OCI-LY3 (cell line): ENCODE data around the gene LMO7.

Experiments used
- CTCF ChIP-seq: fragments of 200-600, 300-600 bp; sonication (generic); IDR thresholded peaks from 2 replicates; pipeline ENCODE4 v1.5.1; 2014; ENCODE audit warnings: antibody characterized with exemption, low read length, low read depth
- EZH2phosphoT487 ChIP-seq: fragments of 200-600 bp; shearing (Covaris generic); IDR thresholded peaks from 2 replicates; pipeline ENCODE4 v1.6.1; 2018; ENCODE audit warnings: antibody characterized with exemption, mixed run types, low read depth

- no peak for TF ChIP-seq CTCF
- TF ChIP-seq EZH2phosphoT487: no peak
These were observed 2.8 kb upstream of the LMO7 start for GRCh38 chr13:75633285-75633684.
